PC-9 (cell line): Measurements from ENCODE around the gene MUC5AC. TPM values are rescaled to one million over a fixed set of nuclear protein-coding genes. Genes with fewer than 3 reads are reported as not detected.

Experiments
- BruUV-seq: library from RNA; stranded (reverse); fragments of 400-500 nt; replicated peaks from 2 replicates; lab custom pipeline; 2021; lab: Mats Ljungman, UMichigan
- CTCF ChIA-PET: fragments of 300-600 bp; sonication (Branson Sonifier 250); formaldehyde crosslinking; loops from one replicate; lab custom pipeline; 2022; ENCODE audit warnings: antibody characterized with exemption; lab: Charles Lee
- POLR2A ChIA-PET: fragments of 300-600 bp; sonication (Branson Sonifier 250); formaldehyde crosslinking; loops from one replicate; lab custom pipeline; 2022; ENCODE audit warnings: antibody characterized with exemption; ENCODE audit not compliant: unreplicated experiment; lab: Charles Lee
- DNase-seq, 2 experiments: peaks; one replicate each; pipeline versions ENCODE4 v3.0.0 to v3.0.0-alpha.2; 2015 to 2022; ENCODE audit warnings: mixed read lengths in 1 of 2
- H2AFZ ChIP-seq: fragments of 200-600 bp; sonication (generic); 2 replicates; pipeline ENCODE4 v1.8.1; 2017; ENCODE audit warnings: antibody characterized with exemption
- H3F3A ChIP-seq: fragments of 200-600 bp; sonication (generic); 2 replicates; pipeline ENCODE4 v1.8.1; 2017; ENCODE audit warnings: antibody characterized with exemption, mild to moderate bottlenecking, low read depth; ENCODE audit not compliant: insufficient read depth
- H3K27ac ChIP-seq: fragments of 200-600 bp; sonication (generic); 2 replicates; pipeline ENCODE4 v1.6.1; 2016; ENCODE audit warnings: mixed run types
- H3K27me3 ChIP-seq: fragments of 200-600 bp; sonication (generic); 2 replicates; pipeline ENCODE4 v1.6.1; 2016; ENCODE audit warnings: low read depth, mixed run types; ENCODE audit not compliant: insufficient read depth
- H3K36me3 ChIP-seq: fragments of 200-600 bp; sonication (generic); 2 replicates; pipeline ENCODE4 v1.6.1; 2016; ENCODE audit warnings: low read depth, mixed run types
- H3K4me1 ChIP-seq: fragments of 200-600 bp; sonication (generic); replicated peaks from 2 replicates; pipeline ENCODE4 v1.6.1; 2016; ENCODE audit warnings: mixed run types; ENCODE audit not compliant: insufficient read depth
- H3K4me2 ChIP-seq: fragments of 200-600 bp; sonication (generic); 2 replicates; pipeline ENCODE4 v1.6.1; 2017; ENCODE audit warnings: mixed run types
- H3K4me3 ChIP-seq: fragments of 200-600 bp; sonication (generic); 2 replicates; pipeline ENCODE4 v1.6.1; 2016; ENCODE audit warnings: mixed run types
- H3K79me2 ChIP-seq: fragments of 200-600 bp; sonication (generic); 2 replicates; pipeline ENCODE4 v1.6.1; 2017; ENCODE audit warnings: low read depth, mixed run types
- H3K9me2 ChIP-seq: fragments of 200-600 bp; sonication (generic); 2 replicates; pipeline ENCODE4 v1.8.1; 2017; ENCODE audit warnings: mild to moderate bottlenecking; ENCODE audit not compliant: insufficient read depth
- H3K9me3 ChIP-seq: fragments of 200-600 bp; sonication (generic); 2 replicates; pipeline ENCODE4 v1.8.1; 2016; ENCODE audit warnings: low read depth; ENCODE audit not compliant: insufficient read depth
- H4K20me1 ChIP-seq: fragments of 200-600 bp; sonication (generic); 2 replicates; pipeline ENCODE4 v1.8.1; 2017; ENCODE audit not compliant: insufficient read depth
- EZH2 ChIP-seq: fragments of 200-600 bp; sonication (generic); IDR thresholded peaks from 2 replicates; pipeline ENCODE4 v1.8.0; 2017; ENCODE audit warnings: antibody characterized with exemption, low read depth
- intact Hi-C: fragments of 100-400 bp; cut with micrococcal nuclease; formaldehyde crosslinking; loops from one replicate; pipeline ENCODE4 v1.10.0; 2022; ENCODE audit not compliant: unreplicated experiment
- total RNA-seq: library from RNA; stranded (reverse); gene quantifications from 2 replicates; pipeline ENCODE4 v1.2.3, GENCODE V29; 2021
- TF ChIP-seq, protein P1 (sequence below): fragments of 200-600 bp; sonication (generic); conservative IDR thresholded peaks from 2 replicates; pipeline ENCODE4 v1.6.1; 2017; ENCODE audit warnings: mixed run types, antibody characterized with exemption, mild to moderate bottlenecking, moderate library complexity

Gene MUC5AC
- total RNA-seq, 1 experiment from 2014 or later, result 0.09 TPM

DNA sequence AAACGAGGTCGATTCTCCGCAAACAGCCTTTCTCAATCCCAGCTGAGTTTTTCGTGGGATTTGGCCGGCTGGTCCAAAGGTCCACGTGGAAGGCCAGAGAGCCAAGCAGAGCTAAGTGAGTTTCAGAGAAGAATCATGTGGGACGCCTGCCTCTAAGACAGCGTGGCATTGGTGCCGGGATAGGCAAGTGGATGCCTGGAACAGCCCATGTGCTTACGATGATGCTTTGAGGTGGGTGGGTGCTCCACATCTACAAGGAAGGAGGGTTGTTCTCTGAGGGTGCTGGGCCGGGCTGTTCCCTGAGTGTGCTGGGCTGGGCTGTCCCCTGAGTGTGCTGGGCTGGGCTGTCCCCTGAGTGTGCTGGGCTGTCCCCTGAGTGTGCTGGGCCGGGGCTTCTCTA lies 41.6 kb upstream of the MUC5AC start:
- H3K36me3 ChIP-seq, result no peaks in the 10 kb centered on the region
- H3K4me2 ChIP-seq, result no peak overlapping the region
- no peaks in the 10 kb centered on the region for H3K9me2 ChIP-seq
- H3K4me1 ChIP-seq, result no peaks in the 10 kb centered on the region
- intact Hi-C loops, result loop anchor here (10.0 kb wide), 2 partner anchors 61 to 89 kb away; no protein-coding TSS in a partner anchor
- no TSS peak for BruUV-seq
- H3K27ac ChIP-seq, result no peak overlapping the region
- H4K20me1 ChIP-seq, result no peaks in the 10 kb centered on the region
- TF ChIP-seq EZH2, result no peak
- TF ChIP-seq, protein P1, sequence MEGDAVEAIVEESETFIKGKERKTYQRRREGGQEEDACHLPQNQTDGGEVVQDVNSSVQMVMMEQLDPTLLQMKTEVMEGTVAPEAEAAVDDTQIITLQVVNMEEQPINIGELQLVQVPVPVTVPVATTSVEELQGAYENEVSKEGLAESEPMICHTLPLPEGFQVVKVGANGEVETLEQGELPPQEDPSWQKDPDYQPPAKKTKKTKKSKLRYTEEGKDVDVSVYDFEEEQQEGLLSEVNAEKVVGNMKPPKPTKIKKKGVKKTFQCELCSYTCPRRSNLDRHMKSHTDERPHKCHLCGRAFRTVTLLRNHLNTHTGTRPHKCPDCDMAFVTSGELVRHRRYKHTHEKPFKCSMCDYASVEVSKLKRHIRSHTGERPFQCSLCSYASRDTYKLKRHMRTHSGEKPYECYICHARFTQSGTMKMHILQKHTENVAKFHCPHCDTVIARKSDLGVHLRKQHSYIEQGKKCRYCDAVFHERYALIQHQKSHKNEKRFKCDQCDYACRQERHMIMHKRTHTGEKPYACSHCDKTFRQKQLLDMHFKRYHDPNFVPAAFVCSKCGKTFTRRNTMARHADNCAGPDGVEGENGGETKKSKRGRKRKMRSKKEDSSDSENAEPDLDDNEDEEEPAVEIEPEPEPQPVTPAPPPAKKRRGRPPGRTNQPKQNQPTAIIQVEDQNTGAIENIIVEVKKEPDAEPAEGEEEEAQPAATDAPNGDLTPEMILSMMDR, result no peak
- H3K4me3 ChIP-seq, result no peak overlapping the region
- ChIA-PET CTCF (no interaction called here), POLR2A (no interaction called here)
- H3K27me3 ChIP-seq, result no peaks in the 10 kb centered on the region
- peaks cover 11% of the 10 kb centered on the region; the same call in 1 of the 2 replicates for H3F3A ChIP-seq
- DNase-seq, result no peak
- no peaks in the 10 kb centered on the region for H3K79me2 ChIP-seq
- no peaks in the 10 kb centered on the region for H3K9me3 ChIP-seq
- no peak overlapping the region for H2AFZ ChIP-seq

DNA sequence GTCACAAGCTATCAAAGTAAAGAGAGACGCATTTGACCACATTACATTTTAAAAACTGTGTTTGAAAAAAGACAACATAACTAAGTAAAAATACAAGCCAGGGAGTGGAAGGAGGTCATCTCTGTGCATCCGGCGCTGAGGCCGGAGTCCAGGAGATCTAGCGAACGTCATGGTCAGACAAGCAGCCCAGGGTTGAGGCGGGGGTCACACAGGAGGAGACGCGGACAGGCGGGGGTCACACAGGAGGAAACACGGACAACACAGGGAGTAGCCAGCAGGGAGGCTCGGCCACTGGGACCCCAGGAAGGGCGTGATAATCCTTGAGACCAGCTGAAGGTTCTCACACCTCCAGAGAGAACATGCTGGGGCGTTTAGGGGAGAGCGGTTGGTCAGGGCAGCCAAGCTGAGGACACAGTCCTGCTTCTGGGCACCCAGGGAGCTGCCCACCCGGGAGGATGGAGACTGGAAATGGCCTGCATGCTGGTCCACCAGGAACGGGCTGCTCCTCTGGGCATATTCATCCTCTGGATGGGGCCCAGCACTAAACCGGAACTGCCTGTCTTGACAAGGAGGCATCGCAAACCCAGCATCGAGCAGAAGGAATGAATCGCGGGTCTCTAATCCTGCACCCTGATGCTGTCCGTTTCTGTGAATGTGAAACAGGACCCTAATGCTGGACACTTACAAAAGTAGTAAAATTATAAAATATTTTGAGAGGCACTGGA lies 40.9 kb upstream of the MUC5AC start:
- Histone ChIP-seq H4K20me1 (no peaks in the 10 kb centered on the region), H3K4me3 (no peak overlapping the region), H3K9me3 (no peaks in the 10 kb centered on the region), H3K4me2 (no peak overlapping the region), H3F3A (peaks cover 11% of the 10 kb centered on the region; the same call in 1 of the 2 replicates), H3K79me2 (no peaks in the 10 kb centered on the region), H3K27me3 (no peaks in the 10 kb centered on the region), H3K9me2 (no peaks in the 10 kb centered on the region), H2AFZ (no peak overlapping the region), H3K27ac (no peak overlapping the region), H3K4me1 (no peaks in the 10 kb centered on the region), H3K36me3 (no peaks in the 10 kb centered on the region)
- intact Hi-C loops, result loop anchor here (10.0 kb wide), 2 partner anchors 62 to 88 kb away; no protein-coding TSS in a partner anchor
- no TSS peak for BruUV-seq
- ChIA-PET POLR2A (no interaction called here), CTCF (interaction anchor here (0.6 kb wide), 1 partner anchor 114 kb away, joined by 5 read pairs; no protein-coding TSS in a partner anchor)
- DNase-seq, result no peak
- TF ChIP-seq, protein P1, result no peak
- no peak for TF ChIP-seq EZH2

DNA sequence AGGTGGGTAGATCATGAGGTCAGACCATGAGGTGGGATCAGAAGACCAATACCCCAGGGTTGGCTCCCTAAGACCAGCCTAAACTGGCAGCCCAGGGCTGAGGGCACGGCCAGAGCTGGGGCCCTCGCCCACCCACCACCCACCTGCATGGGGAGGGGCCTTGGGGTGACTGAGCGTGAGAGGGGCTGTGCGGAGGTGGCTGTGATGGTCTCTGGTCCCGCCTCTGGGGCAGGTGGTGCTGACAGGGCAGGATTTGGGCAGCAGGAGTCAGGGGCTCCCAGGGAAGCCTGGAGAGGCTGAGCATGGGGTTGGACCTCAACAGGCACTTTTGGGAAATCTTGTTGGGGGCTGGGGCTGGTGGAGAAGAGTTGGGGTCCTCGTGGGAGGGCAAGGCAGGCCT lies 39.8 kb upstream of the MUC5AC start:
- Histone ChIP-seq H3K9me2 (no peaks in the 10 kb centered on the region), H3F3A (peaks cover 11% of the 10 kb centered on the region; the same call in 1 of the 2 replicates), H3K27me3 (no peaks in the 10 kb centered on the region), H4K20me1 (no peaks in the 10 kb centered on the region), H3K4me2 (no peak overlapping the region), H3K79me2 (no peaks in the 10 kb centered on the region), H3K4me1 (no peaks in the 10 kb centered on the region), H3K36me3 (no peaks in the 10 kb centered on the region), H3K4me3 (no peak overlapping the region), H2AFZ (no peak overlapping the region), H3K27ac (no peak overlapping the region), H3K9me3 (no peaks in the 10 kb centered on the region)
- intact Hi-C loops, result loop anchor here (10.0 kb wide), 2 partner anchors 63 to 87 kb away; no protein-coding TSS in a partner anchor
- CTCF ChIA-PET, result no interaction called here
- no peak for DNase-seq
- BruUV-seq, result no TSS peak
- POLR2A ChIA-PET, result no interaction called here
- TF ChIP-seq EZH2, result no peak
